GM13977 (cell line): ENCODE results near the gene PRSS2.
A peak's percentile ranks its signal among the peaks of the same experiment; 100 is the strongest.

Experiments
- DNase-seq: peaks from one replicate; pipeline ENCODE4 v3.0.0; 2012; ENCODE audit warnings: low spot score
- in situ Hi-C: fragments of 300-500 bp; cut with MboI; formaldehyde crosslinking; loops from one replicate; pipeline ENCODE4 v1.12.0; 2022; ENCODE audit warnings: low sequenced_read_pairs, low pct_unique_long_range_greater_than_20kb, mixed read lengths, inconsistent platforms; ENCODE audit not compliant: unreplicated experiment
- TF ChIP-seq, protein P1 (sequence below): IDR thresholded peaks from 2 replicates; pipeline ENCODE4 v1.5.1; 2012; ENCODE audit warnings: mild to moderate bottlenecking, control low read depth; ENCODE audit not compliant: insufficient read depth; ENCODE audit errors: extremely low read depth, missing control alignments

Gene PRSS2

DNA sequence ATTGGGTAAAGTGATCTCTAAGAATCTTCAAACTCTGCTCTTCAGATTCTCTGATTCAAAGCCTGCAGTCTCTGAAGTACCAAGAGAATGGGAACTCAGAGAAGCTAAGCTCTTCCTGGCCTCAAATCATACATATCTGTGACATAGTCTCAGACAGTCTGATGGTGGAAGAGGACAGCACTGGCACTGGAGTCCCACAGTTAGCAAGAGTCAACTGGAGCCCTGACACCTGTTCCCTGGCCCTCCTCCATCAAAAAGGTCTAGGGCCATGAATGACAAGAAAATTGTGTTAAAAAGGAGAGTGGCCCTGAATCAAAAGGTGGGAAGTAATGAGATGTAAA lies 37.7 kb downstream of the PRSS2 start:
- no peak for DNase-seq
- TF ChIP-seq, protein P1, sequence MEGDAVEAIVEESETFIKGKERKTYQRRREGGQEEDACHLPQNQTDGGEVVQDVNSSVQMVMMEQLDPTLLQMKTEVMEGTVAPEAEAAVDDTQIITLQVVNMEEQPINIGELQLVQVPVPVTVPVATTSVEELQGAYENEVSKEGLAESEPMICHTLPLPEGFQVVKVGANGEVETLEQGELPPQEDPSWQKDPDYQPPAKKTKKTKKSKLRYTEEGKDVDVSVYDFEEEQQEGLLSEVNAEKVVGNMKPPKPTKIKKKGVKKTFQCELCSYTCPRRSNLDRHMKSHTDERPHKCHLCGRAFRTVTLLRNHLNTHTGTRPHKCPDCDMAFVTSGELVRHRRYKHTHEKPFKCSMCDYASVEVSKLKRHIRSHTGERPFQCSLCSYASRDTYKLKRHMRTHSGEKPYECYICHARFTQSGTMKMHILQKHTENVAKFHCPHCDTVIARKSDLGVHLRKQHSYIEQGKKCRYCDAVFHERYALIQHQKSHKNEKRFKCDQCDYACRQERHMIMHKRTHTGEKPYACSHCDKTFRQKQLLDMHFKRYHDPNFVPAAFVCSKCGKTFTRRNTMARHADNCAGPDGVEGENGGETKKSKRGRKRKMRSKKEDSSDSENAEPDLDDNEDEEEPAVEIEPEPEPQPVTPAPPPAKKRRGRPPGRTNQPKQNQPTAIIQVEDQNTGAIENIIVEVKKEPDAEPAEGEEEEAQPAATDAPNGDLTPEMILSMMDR, result no peak
- in situ Hi-C loops, result no loop called here

DNA sequence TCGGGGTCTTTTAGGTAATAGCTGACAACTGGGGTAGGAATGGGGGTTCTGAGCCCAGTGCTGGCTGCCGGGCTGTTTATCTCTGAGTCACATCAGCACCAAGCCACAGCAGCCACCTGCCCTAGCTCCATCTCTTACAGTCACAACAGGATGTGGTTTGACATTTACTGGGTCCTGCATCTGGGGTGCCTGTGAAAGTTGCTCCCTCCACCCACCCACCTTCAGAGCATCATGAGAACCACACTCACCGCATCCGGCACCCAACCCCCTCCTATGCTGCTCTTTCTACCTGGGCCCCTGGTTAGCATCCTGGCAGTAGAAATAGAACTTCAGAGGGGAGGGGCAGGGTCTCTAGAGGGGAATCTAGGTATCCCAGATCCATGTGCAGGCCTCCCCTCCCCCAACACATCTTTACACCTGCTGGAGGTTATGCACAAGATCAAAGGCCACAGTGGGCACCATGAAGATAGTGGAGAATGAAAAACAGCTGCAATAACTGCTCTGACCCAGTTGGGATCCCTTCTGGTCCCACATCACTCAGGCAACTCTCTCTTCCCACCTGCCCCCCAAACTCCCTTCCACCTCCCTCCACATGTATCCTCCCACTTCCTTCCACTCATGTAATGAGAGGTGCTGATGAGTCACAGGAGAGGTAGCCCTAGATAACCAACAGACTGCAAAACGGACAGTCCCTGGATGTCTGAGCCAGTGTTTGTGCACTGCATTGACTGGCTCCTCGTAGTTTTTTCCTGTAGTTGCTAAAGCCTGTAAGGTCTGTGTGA lies 38.2 kb downstream of the PRSS2 start:
- peak; percentile 73 for DNase-seq
- TF ChIP-seq, protein P1, result no peak
- in situ Hi-C loops, result no loop called here

DNA sequence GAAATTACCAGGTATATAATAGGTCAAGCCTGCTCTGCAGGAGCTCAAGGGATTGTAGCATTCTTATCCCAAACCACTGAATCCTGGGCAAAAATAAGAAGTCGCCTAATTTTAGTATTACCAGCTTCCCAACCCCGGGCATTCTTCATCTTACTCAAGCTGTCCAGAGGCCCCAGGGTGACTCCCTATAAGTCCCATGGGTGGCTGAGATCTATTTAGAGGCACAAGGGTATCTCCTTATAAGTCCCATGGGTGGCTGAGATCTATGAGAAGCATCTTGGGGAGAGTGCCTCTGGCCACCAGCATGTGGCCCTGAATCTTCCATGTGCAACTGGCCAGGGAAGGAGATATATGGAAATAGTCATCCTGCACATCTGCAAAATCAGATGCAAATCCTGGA lies 38.9 kb downstream of the PRSS2 start:
- in situ Hi-C loops, result no loop called here
- DNase-seq, result no peak
- TF ChIP-seq, protein P1, result no peak

DNA sequence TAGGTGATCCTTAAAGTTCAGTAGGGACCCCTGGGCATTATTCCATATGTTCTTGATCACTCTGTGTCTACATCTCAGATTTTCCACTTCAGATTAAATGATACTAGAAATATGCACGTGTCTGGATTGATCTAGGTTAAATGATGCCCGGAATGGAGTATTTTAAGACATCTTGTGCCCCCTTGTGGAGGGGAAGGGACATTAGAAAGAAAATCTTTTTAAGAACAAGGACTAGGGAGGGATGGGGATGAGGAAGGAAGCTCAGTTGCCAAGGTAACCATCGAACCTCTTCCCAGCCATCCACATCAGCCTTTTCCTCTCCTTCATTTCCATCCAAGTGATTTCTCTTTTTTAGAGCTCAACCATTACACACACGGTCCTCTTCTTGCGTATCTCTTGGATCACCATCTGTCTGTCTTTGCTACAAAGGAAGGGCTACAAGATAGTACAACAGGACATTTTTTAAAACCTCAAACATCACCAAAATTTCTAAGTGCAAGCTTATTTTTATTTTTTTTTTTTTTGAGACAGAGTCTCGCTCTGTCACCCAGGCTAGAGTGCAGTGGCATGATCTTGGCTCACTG lies 40.5 kb downstream of the PRSS2 start:
- no peak for DNase-seq
- in situ Hi-C loops, result no loop called here
- TF ChIP-seq, protein P1, result peak; percentile 72

DNA sequence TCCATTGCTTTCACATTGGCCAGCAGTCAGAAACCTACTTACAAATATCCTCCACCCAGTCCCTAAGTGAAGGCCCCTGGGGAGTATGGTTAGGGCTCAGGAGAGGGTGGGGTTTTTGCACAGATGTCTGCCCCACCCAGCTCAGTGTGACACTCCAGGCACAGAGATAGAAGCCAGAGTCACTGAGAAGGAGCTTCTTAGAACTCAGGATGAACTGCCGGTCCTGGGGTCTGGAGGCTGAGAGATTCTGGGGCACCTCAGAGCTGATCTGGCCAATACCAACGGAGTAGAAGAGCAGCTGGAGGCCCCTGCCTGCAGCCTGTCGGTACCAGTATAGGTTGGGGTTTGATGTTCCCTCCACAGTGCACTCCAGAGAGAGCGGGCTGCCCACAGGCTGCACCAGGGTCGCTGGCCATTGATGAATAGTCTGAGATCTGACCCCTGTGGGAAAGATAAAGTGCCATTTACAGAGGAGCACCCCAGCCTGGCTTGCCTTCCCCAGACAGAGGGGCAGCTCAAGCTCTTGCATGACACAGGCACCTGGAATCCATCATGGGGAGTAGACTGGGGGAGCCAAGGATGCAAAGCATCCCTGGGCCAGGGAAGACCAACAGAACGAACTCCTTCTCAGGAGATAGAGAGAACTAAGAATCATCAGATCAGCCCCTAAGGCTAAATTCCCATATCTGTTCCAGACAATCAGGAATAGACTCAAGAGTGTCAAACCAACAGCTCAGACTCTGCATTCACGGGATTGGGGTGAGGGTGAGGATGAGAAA lies 41.9 kb downstream of the PRSS2 start:
- in situ Hi-C loops, result no loop called here
- no peak for DNase-seq
- TF ChIP-seq, protein P1, result no peak

DNA sequence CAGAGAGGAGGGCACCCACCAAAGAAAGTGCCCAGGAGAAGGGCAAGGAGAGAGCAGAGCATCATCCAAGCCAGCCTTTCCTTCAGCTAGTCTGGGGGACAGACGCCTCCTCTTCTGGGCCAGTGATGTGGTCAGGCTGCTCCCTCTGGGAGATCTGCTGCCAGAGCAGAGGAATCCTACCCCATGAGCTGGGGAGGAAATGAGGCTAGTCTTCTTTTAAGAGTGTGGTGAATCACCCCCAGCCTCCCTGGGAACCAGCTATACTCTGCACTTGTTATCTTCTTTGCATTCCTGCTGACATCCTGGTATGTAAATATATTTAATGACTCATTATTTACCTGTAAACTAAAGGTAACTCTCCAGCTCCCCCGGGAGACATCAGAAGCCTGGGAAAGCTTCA lies 42.5 kb downstream of the PRSS2 start:
- no peak for DNase-seq
- in situ Hi-C loops, result no loop called here
- TF ChIP-seq, protein P1, result no peak
